ENCODE data around the gene ASB6. TPM values are rescaled to one million over a fixed set of nuclear protein-coding genes. Genes with fewer than 3 reads are reported as not detected.

Gene ASB6
- total RNA-seq, 4 donors from 2014 or later, result 15.4 to 22.5 (median 17.6) TPM

DNA sequence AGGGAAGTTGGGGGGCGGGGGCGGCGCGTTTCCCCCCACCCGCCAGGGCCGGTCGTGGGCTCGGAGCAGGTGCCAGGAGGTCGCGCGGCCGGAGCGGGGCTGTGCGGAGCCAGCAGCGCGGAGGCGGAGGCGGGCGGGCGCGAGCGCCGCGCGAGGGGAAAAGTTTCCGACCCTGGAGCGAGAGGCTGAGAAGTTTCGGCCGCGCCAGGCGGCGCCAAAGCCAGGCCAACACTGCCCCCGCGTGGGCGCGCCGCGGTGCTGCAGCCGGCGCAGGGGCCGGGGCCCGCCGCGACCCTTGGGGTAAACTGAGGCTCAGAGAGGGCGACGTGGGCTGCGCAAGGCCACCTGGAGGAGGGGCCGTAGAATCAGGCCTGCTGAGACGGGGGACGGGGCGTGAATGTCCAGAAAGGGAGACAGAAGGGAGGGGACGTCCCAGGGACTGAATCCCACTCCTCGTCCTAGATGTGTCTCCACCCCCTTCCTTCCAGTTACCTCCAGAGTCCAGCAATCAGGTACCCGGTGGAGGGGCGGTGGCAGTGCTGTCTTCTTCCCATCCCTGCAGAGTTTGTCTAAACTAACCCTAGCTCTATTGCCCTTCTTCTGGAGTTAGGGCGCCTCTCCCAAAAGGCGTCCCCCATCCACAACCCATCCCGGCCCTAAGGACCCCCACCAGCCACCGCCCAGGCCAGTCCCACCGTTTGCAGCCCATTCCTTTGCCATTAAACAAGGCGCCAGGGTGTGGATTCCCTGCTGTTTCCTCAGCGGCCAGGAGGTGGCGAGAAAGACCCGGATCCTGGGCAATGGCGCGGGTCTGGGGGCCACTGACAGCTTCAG lies 31.3 kb downstream of the ASB6 start:
- H3K27ac ChIP-seq, result peak overlapping the region; percentile 89 to 94 (median 92)
- peaks cover 0 to 23% (median 0%) of the 10 kb centered on the region in 4 donors for H3K27me3 ChIP-seq
- no peaks in the 10 kb centered on the region for H3K9me3 ChIP-seq
- no peak for DNase-seq
- peaks cover 30 to 59% (median 40%) of the 10 kb centered on the region in 3 donors for H3K4me1 ChIP-seq
- H3K4me3 ChIP-seq, result peak overlapping the region; percentile 58 to 79 (median 73)
- WGBS, 2 donors, result 0% methylated on average over 4 to 11 of the region's 66 CpGs
- TF ChIP-seq, protein P1, sequence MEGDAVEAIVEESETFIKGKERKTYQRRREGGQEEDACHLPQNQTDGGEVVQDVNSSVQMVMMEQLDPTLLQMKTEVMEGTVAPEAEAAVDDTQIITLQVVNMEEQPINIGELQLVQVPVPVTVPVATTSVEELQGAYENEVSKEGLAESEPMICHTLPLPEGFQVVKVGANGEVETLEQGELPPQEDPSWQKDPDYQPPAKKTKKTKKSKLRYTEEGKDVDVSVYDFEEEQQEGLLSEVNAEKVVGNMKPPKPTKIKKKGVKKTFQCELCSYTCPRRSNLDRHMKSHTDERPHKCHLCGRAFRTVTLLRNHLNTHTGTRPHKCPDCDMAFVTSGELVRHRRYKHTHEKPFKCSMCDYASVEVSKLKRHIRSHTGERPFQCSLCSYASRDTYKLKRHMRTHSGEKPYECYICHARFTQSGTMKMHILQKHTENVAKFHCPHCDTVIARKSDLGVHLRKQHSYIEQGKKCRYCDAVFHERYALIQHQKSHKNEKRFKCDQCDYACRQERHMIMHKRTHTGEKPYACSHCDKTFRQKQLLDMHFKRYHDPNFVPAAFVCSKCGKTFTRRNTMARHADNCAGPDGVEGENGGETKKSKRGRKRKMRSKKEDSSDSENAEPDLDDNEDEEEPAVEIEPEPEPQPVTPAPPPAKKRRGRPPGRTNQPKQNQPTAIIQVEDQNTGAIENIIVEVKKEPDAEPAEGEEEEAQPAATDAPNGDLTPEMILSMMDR (IDR thresholded peaks at IDR 0.05), result peak; percentile 65 to 100 (median 100)
- TF ChIP-seq POLR2A (IDR thresholded peaks at IDR 0.05), result no peak
- no peaks in the 10 kb centered on the region for H3K36me3 ChIP-seq
- intact Hi-C loops (cut with DNase I), result loop anchor here (5.0 kb wide), 2 partner anchors 118 to 473 kb away; no protein-coding TSS in a partner anchor

DNA sequence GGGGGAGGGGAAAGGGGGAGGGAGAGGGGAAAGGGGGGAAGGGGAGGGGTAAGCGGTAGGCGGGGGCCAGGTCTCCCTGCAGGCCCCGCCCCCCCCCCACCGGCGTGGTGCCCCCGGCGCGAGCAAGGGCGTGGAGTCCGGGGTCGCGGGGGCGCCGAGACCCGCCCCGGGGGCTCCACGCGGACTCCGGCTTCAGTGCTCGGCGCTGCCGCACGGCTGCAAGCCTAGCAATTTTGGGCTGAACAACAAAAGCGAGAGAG lies 31.8 kb downstream of the ASB6 start:
- Histone ChIP-seq H3K27me3 (peaks cover 0 to 19% (median 0%) of the 10 kb centered on the region in 4 donors), H3K9me3 (no peaks in the 10 kb centered on the region), H3K4me1 (peaks cover 30 to 59% (median 40%) of the 10 kb centered on the region in 3 donors), H3K36me3 (no peaks in the 10 kb centered on the region), H3K4me3 (peak overlapping the region; percentile 58 to 79 (median 73)), H3K27ac (peak overlapping the region; percentile 89 to 94 (median 92))
- no peak for TF ChIP-seq POLR2A (IDR thresholded peaks at IDR 0.05)
- TF ChIP-seq, protein P1 (IDR thresholded peaks at IDR 0.05), result no peak
- 0% methylated on average over 2 to 4 of the region's 24 CpGs for WGBS, 2 donors
- no peak for DNase-seq
- intact Hi-C loops (cut with DNase I), result loop anchor here (5.0 kb wide), 2 partner anchors 118 to 473 kb away; no protein-coding TSS in a partner anchor

DNA sequence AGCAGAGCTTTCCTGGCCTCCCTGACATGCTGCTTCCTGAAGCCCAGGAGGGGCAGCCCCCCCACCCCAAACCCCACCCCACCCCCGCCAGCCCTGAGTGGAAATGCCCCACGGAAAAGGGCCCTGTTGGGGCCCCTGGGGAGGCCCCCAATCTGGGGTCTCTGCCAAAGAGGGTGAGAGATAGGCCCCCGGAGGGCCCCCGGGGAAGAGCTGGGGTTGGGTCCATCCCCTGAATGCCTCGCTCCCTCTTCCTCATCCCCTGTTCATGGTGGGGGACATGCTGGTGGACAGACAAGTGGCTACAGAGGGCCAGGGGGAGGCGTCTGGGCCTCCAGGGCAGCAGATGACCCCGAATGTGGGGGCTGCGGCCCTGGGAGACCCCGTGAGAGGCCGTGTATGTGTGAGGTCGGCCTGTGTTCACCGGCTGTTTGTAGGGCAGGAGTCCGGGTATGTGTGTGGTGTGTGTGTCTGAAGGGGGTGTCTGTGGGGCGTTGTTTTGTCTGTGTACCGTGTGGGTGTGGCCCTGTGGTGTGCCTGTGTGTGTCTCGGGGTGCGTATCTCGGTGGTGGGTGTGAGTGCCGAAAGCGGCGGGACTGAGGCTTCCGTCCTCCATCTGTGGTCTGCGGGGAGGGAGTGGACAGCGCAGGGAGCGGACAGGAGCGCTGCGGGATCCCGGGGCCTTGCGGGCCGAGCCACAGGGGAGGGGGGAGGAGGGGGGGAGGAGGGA lies 32.3 kb downstream of the ASB6 start:
- Histone ChIP-seq H3K4me3 (peak overlapping the region; percentile 58 to 79 (median 73)), H3K36me3 (no peaks in the 10 kb centered on the region), H3K4me1 (peaks cover 30 to 62% (median 40%) of the 10 kb centered on the region in 3 donors), H3K27ac (peak overlapping the region; percentile 89 to 94 (median 92)), H3K27me3 (peaks cover 0 to 15% (median 0%) of the 10 kb centered on the region in 4 donors), H3K9me3 (no peaks in the 10 kb centered on the region)
- TF ChIP-seq, protein P1 (IDR thresholded peaks at IDR 0.05), result no peak
- TF ChIP-seq POLR2A (IDR thresholded peaks at IDR 0.05), result no peak
- 12 to 60% methylated on average over 1 to 10 of the region's 30 CpGs for WGBS, 2 donors
- intact Hi-C loops (cut with DNase I), result loop anchor here (5.0 kb wide), 3 partner anchors 117 to 472 kb away; no protein-coding TSS in a partner anchor
- DNase-seq, result no peak

DNA sequence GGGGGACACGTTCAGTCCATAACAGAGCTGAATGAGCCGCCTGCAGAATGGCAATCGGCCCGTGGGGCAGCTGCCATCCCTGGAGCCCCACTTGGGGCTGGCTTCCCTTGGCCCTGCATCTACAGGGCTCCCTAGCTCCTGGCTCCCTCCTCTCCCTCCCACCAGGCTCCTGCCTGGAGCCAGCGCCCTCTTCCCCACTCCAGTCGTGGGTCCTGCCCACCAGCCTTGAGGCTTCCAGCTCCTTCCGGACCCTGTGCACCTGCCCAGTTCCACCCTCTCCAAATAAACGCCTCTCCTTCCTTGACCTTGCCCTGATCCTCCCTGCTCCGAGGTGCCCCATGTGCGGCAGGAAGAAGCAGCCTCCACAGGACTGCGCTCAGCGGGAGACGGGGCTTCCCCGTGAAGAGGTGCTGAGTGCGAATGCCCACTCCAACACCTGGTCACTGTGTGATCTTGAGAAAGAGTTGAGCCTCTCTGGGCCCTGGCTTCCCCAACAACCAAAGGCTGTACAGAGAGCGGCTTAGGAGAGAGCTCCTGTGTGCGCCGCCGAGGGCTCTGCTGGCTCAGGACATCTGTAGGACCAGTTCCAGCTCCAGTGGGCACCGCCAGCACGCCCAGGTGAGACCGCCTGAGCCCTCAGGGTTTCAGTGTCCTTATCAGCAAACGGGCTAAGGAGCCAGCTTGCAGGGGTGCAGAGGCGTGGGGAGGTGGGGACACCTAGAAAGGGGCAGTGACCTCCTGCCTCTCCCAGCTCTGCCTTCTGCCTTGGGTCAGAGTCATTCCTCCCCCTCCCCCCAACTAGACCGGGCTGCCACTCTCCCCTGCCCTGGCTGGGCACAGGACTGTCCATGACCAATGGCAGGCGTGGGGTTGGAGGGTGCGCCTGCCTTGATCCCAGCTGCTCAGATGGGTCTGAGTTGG lies 33.1 kb downstream of the ASB6 start:
- Histone ChIP-seq H3K4me1 (peaks cover 30 to 62% (median 40%) of the 10 kb centered on the region in 3 donors), H3K27me3 (peaks cover 0 to 11% (median 0%) of the 10 kb centered on the region in 4 donors), H3K4me3 (no peak overlapping the region), H3K36me3 (no peaks in the 10 kb centered on the region), H3K9me3 (no peaks in the 10 kb centered on the region), H3K27ac (peak overlapping the region; percentile 89 to 94 (median 92))
- no peak for DNase-seq
- TF ChIP-seq, protein P1 (IDR thresholded peaks at IDR 0.05), result no peak
- TF ChIP-seq POLR2A (IDR thresholded peaks at IDR 0.05), result no peak
- WGBS, 2 donors, result 70 to 90% methylated on average over 7 to 8 of the region's 27 CpGs
- intact Hi-C loops (cut with DNase I), result loop anchor here (5.0 kb wide), 1 partner anchor 437 kb away; no protein-coding TSS in a partner anchor
